H9 (cell line): Measurements from ENCODE around the gene SERPINB2. TPM values are rescaled to one million over a fixed set of nuclear protein-coding genes. Genes with fewer than 3 reads are reported as not detected.

ENCODE experiments used
- DNase-seq: peaks from one replicate; pipeline ENCODE4 v3.0.0-alpha.2; 2017
- H2AFZ ChIP-seq: one replicate; pipeline ENCODE4 v1.6.1; 2013; ENCODE audit warnings: mild to moderate bottlenecking, low read length, control low read depth, moderate library complexity
- H2AK5ac ChIP-seq: 2 replicates; pipeline ENCODE4 v1.6.1; 2013; ENCODE audit warnings: low read length, control low read depth, mixed read lengths; ENCODE audit not compliant: insufficient read length
- H2BK120ac ChIP-seq: one replicate; pipeline ENCODE4 v1.6.1; 2013; ENCODE audit warnings: low read depth, mild to moderate bottlenecking, low read length, control low read depth, inconsistent platforms; ENCODE audit not compliant: poor library complexity, severe bottlenecking
- H2BK12ac ChIP-seq: 2 replicates; pipeline ENCODE4 v1.6.1; 2013; ENCODE audit warnings: low read length, control low read depth, mixed read lengths, low read depth; ENCODE audit not compliant: insufficient read length
- H2BK15ac ChIP-seq: 2 replicates; pipeline ENCODE4 v1.6.1; 2013; ENCODE audit warnings: low read depth, low read length, control low read depth
- H2BK20ac ChIP-seq: one replicate; pipeline ENCODE4 v1.6.1; 2013; ENCODE audit warnings: low read depth, mild to moderate bottlenecking, low read length, control low read depth, inconsistent platforms; ENCODE audit not compliant: poor library complexity, severe bottlenecking
- H2BK5ac ChIP-seq: 2 replicates; pipeline ENCODE4 v1.6.1; 2013; ENCODE audit warnings: low read length, control low read depth, mixed read lengths; ENCODE audit not compliant: insufficient read length
- H3K14ac ChIP-seq: 2 replicates; pipeline ENCODE4 v1.6.1; 2013; ENCODE audit warnings: low read length, control low read depth; ENCODE audit not compliant: insufficient read depth
- H3K18ac ChIP-seq: 2 replicates; pipeline ENCODE4 v1.6.1; 2013; ENCODE audit warnings: low read depth, mild to moderate bottlenecking, mixed read lengths, low read length, control low read depth; ENCODE audit not compliant: insufficient read length
- H3K23ac ChIP-seq: 2 replicates; pipeline ENCODE4 v1.6.1; 2013; ENCODE audit warnings: low read length, control low read depth, mixed read lengths, low read depth; ENCODE audit not compliant: insufficient read length
- H3K23me2 ChIP-seq: 2 replicates; pipeline ENCODE4 v1.6.1; 2013; ENCODE audit warnings: low read depth, mild to moderate bottlenecking, mixed read lengths, low read length, control low read depth; ENCODE audit not compliant: insufficient read length, poor library complexity, severe bottlenecking
- H3K27ac ChIP-seq: 2 replicates; pipeline ENCODE4 v1.5.1; 2013; ENCODE audit warnings: low read length, control low read depth, mixed read lengths, low read depth; ENCODE audit not compliant: insufficient read length
- H3K27me3 ChIP-seq: 2 replicates; pipeline ENCODE4 v1.6.1; 2013; ENCODE audit warnings: low read length, control low read depth, inconsistent platforms; ENCODE audit not compliant: insufficient read depth
- H3K4ac ChIP-seq: 2 replicates; pipeline ENCODE4 v1.6.1; 2013; ENCODE audit warnings: low read depth, mild to moderate bottlenecking, control low read depth, inconsistent platforms, low read length, moderate library complexity
- H3K4me1 ChIP-seq: 2 replicates; pipeline ENCODE4 v1.6.1; 2013; ENCODE audit warnings: low read length, control low read depth, inconsistent platforms; ENCODE audit not compliant: insufficient read depth
- H3K4me2 ChIP-seq: 2 replicates; pipeline ENCODE4 v1.6.1; 2013; ENCODE audit warnings: low read length, control low read depth, mixed read lengths; ENCODE audit not compliant: insufficient read length, insufficient read depth
- H3K56ac ChIP-seq: 2 replicates; pipeline ENCODE4 v1.6.1; 2013; ENCODE audit warnings: low read depth, mild to moderate bottlenecking, mixed read lengths, low read length, control low read depth; ENCODE audit not compliant: insufficient read length
- H3K79me1 ChIP-seq: 2 replicates; pipeline ENCODE4 v1.6.1; 2013; ENCODE audit warnings: low read depth, mild to moderate bottlenecking, moderate library complexity, low read length, control low read depth, inconsistent platforms; ENCODE audit not compliant: insufficient read depth, poor library complexity, severe bottlenecking
- H3K79me2 ChIP-seq: 2 replicates; pipeline ENCODE4 v1.6.1; 2013; ENCODE audit warnings: low read length, control low read depth, inconsistent platforms; ENCODE audit not compliant: insufficient read depth
- H3K9ac ChIP-seq: 2 replicates; pipeline ENCODE4 v1.6.1; 2013; ENCODE audit warnings: low read length, control low read depth, mixed read lengths; ENCODE audit not compliant: insufficient read length; ENCODE audit errors: extremely low read depth
- H3K9me3 ChIP-seq: one replicate; pipeline ENCODE4 v1.6.1; 2013; ENCODE audit warnings: low read depth, low read length, inconsistent platforms; ENCODE audit not compliant: control insufficient read depth
- H3T11ph ChIP-seq: one replicate; pipeline ENCODE4 v1.6.1; 2013; ENCODE audit warnings: mild to moderate bottlenecking, low read length, control low read depth, inconsistent platforms
- H4K20me1 ChIP-seq: one replicate; pipeline ENCODE4 v1.6.1; 2013; ENCODE audit not compliant: control insufficient read depth, insufficient read length, insufficient read depth
- H4K5ac ChIP-seq: 2 replicates; pipeline ENCODE4 v1.6.1; 2013; ENCODE audit warnings: low read depth, mild to moderate bottlenecking, mixed read lengths, low read length, control low read depth; ENCODE audit not compliant: insufficient read length
- H4K8ac ChIP-seq: replicated peaks from 2 replicates; pipeline ENCODE4 v1.6.1; 2013; ENCODE audit warnings: low read length, control low read depth, mixed read lengths, low read depth; ENCODE audit not compliant: insufficient read length
- H4K91ac ChIP-seq: 2 replicates; pipeline ENCODE4 v1.6.1; 2013; ENCODE audit warnings: low read depth, mild to moderate bottlenecking, moderate library complexity, mixed read lengths, low read length, control low read depth; ENCODE audit not compliant: insufficient read length
- H3K27ac Mint-ChIP-seq, 3 experiments: 2 replicates in 2 of 3; 3 replicates in 1 of 3; pipeline ENCODE4 v1.8.0; 2020 to 2021; ENCODE audit warnings: mixed read lengths in 3 of 3, mild to moderate bottlenecking in 1 of 3, moderate library complexity in 1 of 3
- H3K27me3 Mint-ChIP-seq: 2 replicates; pipeline ENCODE4 v1.8.0; 2021; ENCODE audit warnings: low read depth, mild to moderate bottlenecking, moderate library complexity, mixed read lengths
- H3K36me3 Mint-ChIP-seq, 3 experiments: 2 replicates in 2 of 3; 3 replicates in 1 of 3; pipeline ENCODE4 v1.8.0; 2020 to 2021; ENCODE audit warnings: low read depth in 3 of 3, mixed read lengths in 3 of 3; ENCODE audit not compliant: insufficient read depth in 1 of 3
- H3K4me1 Mint-ChIP-seq, 2 experiments: 2 replicates each; pipeline ENCODE4 v1.8.0; 2020; ENCODE audit warnings: mixed read lengths in 2 of 2
- H3K4me3 Mint-ChIP-seq, 2 experiments: 2 replicates in 1 of 2; 3 replicates in 1 of 2; pipeline ENCODE4 v1.8.0; 2020 to 2021; ENCODE audit warnings: mild to moderate bottlenecking in 2 of 2, mixed read lengths in 2 of 2, moderate library complexity in 1 of 2
- H3K9me3 Mint-ChIP-seq, 2 experiments: 2 replicates in 1 of 2; 3 replicates in 1 of 2; pipeline ENCODE4 v1.8.0; 2020; ENCODE audit warnings: mild to moderate bottlenecking in 2 of 2, mixed read lengths in 2 of 2, moderate library complexity in 1 of 2
- WGBS: extraction: QIAGEN DNeasy Blood & Tissue Kit; methylation state at CpG from one replicate; pipeline ENCODE4 v1.1.7; 2013; ENCODE audit warnings: missing lambda C conversion rate, low lambda C conversion rate, mixed read lengths; ENCODE audit not compliant: insufficient read length; ENCODE audit errors: extremely low coverage; 5-methylcytosine and 5-hydroxymethylcytosine counted together
- total RNA-seq: library from RNA; stranded (reverse); gene quantifications from 2 replicates; pipeline ENCODE4 v1.2.1, GENCODE V29; 2021
- TF ChIP-seq, protein P1 (sequence below): fragments of 200-600 bp; sonication (generic); conservative IDR thresholded peaks from 3 replicates; pipeline ENCODE4 v1.8.0; 2021; ENCODE audit warnings: antibody characterized with exemption, mild to moderate bottlenecking

Gene SERPINB2
- total RNA-seq, 1 experiment from 2014 or later: not detected

- no peak overlapping the region for H2BK15ac ChIP-seq
- H4K91ac ChIP-seq: no peak overlapping the region
- H3K56ac ChIP-seq: no peak overlapping the region
- H3K23ac ChIP-seq: no peak overlapping the region
- H2BK12ac ChIP-seq: no peak overlapping the region
- no peak overlapping the region for H3K27ac ChIP-seq
- H3K27me3 ChIP-seq: no peaks in the 10 kb centered on the region
- H3K79me1 ChIP-seq: no peaks in the 10 kb centered on the region
- no peak overlapping the region for H4K8ac ChIP-seq
- H4K20me1 ChIP-seq: no peaks in the 10 kb centered on the region
- no peak overlapping the region for H2AFZ ChIP-seq
- no peak overlapping the region for H3K14ac ChIP-seq
- H4K5ac ChIP-seq: no peak overlapping the region
- no peak overlapping the region for H2BK5ac ChIP-seq
- no peak overlapping the region for H2BK120ac ChIP-seq
- no peak overlapping the region for H3K18ac ChIP-seq
- H3T11ph ChIP-seq: no peak overlapping the region
- no peak overlapping the region for H3K4ac ChIP-seq
- Mint-ChIP-seq H3K36me3 (peaks cover 0 to 8% (median 0%) of the 10 kb centered on the region in 3 experiments; a peak in 4 of 7 replicates), H3K27me3 (peaks cover 1% of the 10 kb centered on the region; the same call in 1 of the 2 replicates), H3K27ac (no peak overlapping the region), H3K4me1 (peaks cover 7 to 11% of the 10 kb centered on the region in 2 experiments), H3K9me3 (peaks cover 0 to 13% of the 10 kb centered on the region in 2 experiments; a peak in 4 of 5 replicates), H3K4me3 (no peak overlapping the region)
- H3K4me2 ChIP-seq: no peak overlapping the region
- DNase-seq: no peak
- no peaks in the 10 kb centered on the region for H3K9me3 ChIP-seq
- WGBS: no CpG with 5 or more reads among the region's 1 CpG
- no peak overlapping the region for H2BK20ac ChIP-seq
- no peak overlapping the region for H2AK5ac ChIP-seq
- H3K9ac ChIP-seq: no peak overlapping the region
- TF ChIP-seq, protein P1, sequence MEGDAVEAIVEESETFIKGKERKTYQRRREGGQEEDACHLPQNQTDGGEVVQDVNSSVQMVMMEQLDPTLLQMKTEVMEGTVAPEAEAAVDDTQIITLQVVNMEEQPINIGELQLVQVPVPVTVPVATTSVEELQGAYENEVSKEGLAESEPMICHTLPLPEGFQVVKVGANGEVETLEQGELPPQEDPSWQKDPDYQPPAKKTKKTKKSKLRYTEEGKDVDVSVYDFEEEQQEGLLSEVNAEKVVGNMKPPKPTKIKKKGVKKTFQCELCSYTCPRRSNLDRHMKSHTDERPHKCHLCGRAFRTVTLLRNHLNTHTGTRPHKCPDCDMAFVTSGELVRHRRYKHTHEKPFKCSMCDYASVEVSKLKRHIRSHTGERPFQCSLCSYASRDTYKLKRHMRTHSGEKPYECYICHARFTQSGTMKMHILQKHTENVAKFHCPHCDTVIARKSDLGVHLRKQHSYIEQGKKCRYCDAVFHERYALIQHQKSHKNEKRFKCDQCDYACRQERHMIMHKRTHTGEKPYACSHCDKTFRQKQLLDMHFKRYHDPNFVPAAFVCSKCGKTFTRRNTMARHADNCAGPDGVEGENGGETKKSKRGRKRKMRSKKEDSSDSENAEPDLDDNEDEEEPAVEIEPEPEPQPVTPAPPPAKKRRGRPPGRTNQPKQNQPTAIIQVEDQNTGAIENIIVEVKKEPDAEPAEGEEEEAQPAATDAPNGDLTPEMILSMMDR: no peak
- H3K79me2 ChIP-seq: no peaks in the 10 kb centered on the region
- H3K4me1 ChIP-seq: no peaks in the 10 kb centered on the region
- no peaks in the 10 kb centered on the region for H3K23me2 ChIP-seq
Observed at GRCh38 chr18:63903851-63904570, 16.5 kb downstream of the SERPINB2 start.
